Fibroblast of mammary gland (primary cell): ENCODE data around the gene CMTM2.
"Not testable (repeated sequence)": the region's sequence is repeated elsewhere in the genome, so short reads cannot be mapped to it uniquely, and the experiment has no call there.

Source experiments
- DNase-seq: peaks from one replicate; pipeline ENCODE4 v3.0.0-alpha.2; 2010; ENCODE audit warnings: low read depth
- H3K4me3 ChIP-seq: 2 replicates; pipeline ENCODE4 v1.5.1; 2011; ENCODE audit warnings: low read depth, mild to moderate bottlenecking, low read length, moderate library complexity; ENCODE audit not compliant: control insufficient read depth
- TF ChIP-seq, protein P1 (sequence below): conservative IDR thresholded peaks from 2 replicates; pipeline ENCODE4 v1.5.1; 2011; ENCODE audit warnings: low read depth, low read length, inconsistent platforms; ENCODE audit not compliant: control insufficient read depth, insufficient read depth

Gene CMTM2

GRCh38 chr16:66591018-66591417, 11.8 kb downstream of the CMTM2 start:
- H3K4me3 ChIP-seq, result no peak overlapping the region
- TF ChIP-seq, protein P1, sequence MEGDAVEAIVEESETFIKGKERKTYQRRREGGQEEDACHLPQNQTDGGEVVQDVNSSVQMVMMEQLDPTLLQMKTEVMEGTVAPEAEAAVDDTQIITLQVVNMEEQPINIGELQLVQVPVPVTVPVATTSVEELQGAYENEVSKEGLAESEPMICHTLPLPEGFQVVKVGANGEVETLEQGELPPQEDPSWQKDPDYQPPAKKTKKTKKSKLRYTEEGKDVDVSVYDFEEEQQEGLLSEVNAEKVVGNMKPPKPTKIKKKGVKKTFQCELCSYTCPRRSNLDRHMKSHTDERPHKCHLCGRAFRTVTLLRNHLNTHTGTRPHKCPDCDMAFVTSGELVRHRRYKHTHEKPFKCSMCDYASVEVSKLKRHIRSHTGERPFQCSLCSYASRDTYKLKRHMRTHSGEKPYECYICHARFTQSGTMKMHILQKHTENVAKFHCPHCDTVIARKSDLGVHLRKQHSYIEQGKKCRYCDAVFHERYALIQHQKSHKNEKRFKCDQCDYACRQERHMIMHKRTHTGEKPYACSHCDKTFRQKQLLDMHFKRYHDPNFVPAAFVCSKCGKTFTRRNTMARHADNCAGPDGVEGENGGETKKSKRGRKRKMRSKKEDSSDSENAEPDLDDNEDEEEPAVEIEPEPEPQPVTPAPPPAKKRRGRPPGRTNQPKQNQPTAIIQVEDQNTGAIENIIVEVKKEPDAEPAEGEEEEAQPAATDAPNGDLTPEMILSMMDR, result no peak
- no peak for DNase-seq

- TF ChIP-seq, protein P1, result no peak
- no peak overlapping the region for H3K4me3 ChIP-seq
- no peak for DNase-seq
Observed at GRCh38 chr16:66592241-66592640, 13.0 kb downstream of the CMTM2 start.

- TF ChIP-seq, protein P1, result no peak
- no peak for DNase-seq
- H3K4me3 ChIP-seq, result no peak overlapping the region
Observed at GRCh38 chr16:66592814-66593213, 13.6 kb downstream of the CMTM2 start.

GRCh38 chr16:66594739-66595138, 15.5 kb downstream of the CMTM2 start:
- no peak for DNase-seq
- no peak overlapping the region for H3K4me3 ChIP-seq
- TF ChIP-seq, protein P1, result no peak

GRCh38 chr16:66596559-66596958, 17.3 kb downstream of the CMTM2 start:
- not testable (repeated sequence) for DNase-seq, H3K4me3 ChIP-seq

DNA sequence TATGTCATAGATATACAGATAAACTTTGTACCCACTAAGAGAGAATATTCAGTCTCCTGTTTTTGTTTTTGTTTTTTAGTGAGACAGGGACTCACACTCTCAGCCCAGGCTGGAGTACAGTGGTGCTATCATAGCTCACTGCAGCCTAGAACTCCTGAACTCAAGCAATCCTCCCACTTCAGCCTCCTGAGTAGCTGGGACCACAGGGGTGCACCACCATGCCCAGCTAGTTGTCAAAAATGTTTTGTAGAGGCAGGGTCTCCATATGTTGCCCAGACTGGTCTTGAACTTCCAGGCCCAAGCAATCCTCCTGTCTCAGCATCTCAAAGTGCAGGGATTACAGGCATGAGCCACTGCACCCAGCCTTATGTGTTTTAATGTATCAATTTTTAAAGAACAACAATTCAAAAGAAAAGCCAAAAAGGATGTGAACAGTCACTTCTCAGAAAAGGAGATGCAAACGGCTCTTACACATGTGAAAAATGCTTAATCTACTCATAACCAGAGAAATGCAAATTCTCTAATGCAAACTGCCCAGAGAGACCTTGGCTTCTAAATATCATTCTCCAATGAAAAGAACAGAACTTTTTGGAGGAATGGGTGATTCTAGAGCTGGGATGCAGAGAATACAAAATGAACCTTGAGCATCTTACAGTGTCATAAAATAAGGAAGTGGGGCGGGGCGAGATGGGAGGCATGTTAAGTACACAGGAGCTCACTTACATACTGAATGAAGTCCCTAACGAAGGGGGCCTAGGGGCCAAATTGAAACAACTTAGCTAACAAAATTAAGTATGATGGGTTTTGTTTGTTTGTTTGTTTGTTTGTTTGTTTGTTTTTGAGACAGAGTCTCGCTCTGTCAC, 18.0 kb downstream of the CMTM2 start:
- TF ChIP-seq, protein P1, result no peak
- no peak overlapping the region for H3K4me3 ChIP-seq
- no peak for DNase-seq

DNA sequence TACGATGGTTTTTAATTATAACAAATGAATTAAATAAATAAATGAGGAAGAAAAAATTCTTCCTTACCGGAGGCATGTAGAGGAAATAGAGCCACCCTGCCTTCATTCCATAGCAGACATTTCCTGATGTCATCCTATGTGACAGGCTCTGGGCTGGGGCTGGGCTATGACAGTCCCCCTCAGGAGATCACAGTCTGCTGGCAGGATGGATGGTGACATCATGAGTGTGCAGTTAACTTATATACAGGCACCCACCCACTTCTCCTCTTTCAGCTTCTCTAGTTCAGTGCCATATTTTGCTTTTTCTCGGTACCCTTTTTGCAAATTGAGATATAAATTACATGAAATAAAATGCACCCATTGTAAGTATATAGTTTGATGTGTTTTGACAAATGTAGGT, 18.8 kb downstream of the CMTM2 start:
- TF ChIP-seq, protein P1, result no peak
- DNase-seq, result no peak
- H3K4me3 ChIP-seq, result no peak overlapping the region
